Astrocyte (in vitro differentiated cells and primary cell): ENCODE measurements around the gene ZNF132. TPM values are rescaled to one million over a fixed set of nuclear protein-coding genes. Genes with fewer than 3 reads are reported as not detected.

Experiments used
- DNase-seq: peaks from one replicate; pipeline ENCODE4 v3.0.0-alpha.2; 2010; ENCODE audit warnings: low read depth
- FAIRE-seq: peaks from 2 replicates; lab custom pipeline; 2011; peaks lifted over from hg19 to GRCh38; lab: Jason Lieb, UNC
- H2AFZ ChIP-seq: 2 replicates; pipeline ENCODE4 v1.6.0; 2012; ENCODE audit warnings: low read depth, low read length, inconsistent platforms
- H3K27ac ChIP-seq: 2 replicates; pipeline ENCODE4 v1.5.1; 2011; ENCODE audit warnings: low read depth, low read length, inconsistent platforms
- H3K27me3 ChIP-seq: 2 replicates; pipeline ENCODE4 v1.6.0; 2011; ENCODE audit warnings: low read length, inconsistent platforms; ENCODE audit not compliant: insufficient read depth
- H3K36me3 ChIP-seq: 2 replicates; pipeline ENCODE4 v1.5.1; 2011; ENCODE audit warnings: low read length, inconsistent platforms; ENCODE audit not compliant: insufficient read depth
- H3K4me1 ChIP-seq: 2 replicates; pipeline ENCODE4 v1.5.1; 2011; ENCODE audit warnings: low read length, inconsistent platforms; ENCODE audit not compliant: insufficient read depth
- H3K4me2 ChIP-seq: 2 replicates; pipeline ENCODE4 v1.6.0; 2012; ENCODE audit warnings: low read length, inconsistent platforms
- H3K4me3 ChIP-seq: 2 replicates; pipeline ENCODE4 v1.5.1; 2011; ENCODE audit warnings: low read depth, mild to moderate bottlenecking, low read length, inconsistent platforms; ENCODE audit not compliant: insufficient read depth
- H3K79me2 ChIP-seq: 2 replicates; pipeline ENCODE4 v1.6.0; 2012; ENCODE audit warnings: mild to moderate bottlenecking, low read length, inconsistent platforms; ENCODE audit not compliant: insufficient read depth
- H3K9ac ChIP-seq: 2 replicates; pipeline ENCODE4 v1.6.0; 2012; ENCODE audit warnings: mild to moderate bottlenecking, low read length, inconsistent platforms
- H3K9me3 ChIP-seq: 2 replicates; pipeline ENCODE4 v1.5.1; 2012; ENCODE audit warnings: low read depth, mild to moderate bottlenecking, low read length, inconsistent platforms; ENCODE audit not compliant: insufficient read depth
- H4K20me1 ChIP-seq: 2 replicates; pipeline ENCODE4 v1.6.0; 2012; ENCODE audit warnings: low read length, inconsistent platforms; ENCODE audit not compliant: insufficient read depth
- H3K27ac Mint-ChIP-seq: one replicate; pipeline ENCODE4 v1.8.0; 2021; ENCODE audit warnings: mild to moderate bottlenecking, mixed read lengths; ENCODE audit not compliant: unreplicated experiment
- H3K27me3 Mint-ChIP-seq: one replicate; pipeline ENCODE4 v1.8.0; 2021; ENCODE audit warnings: low read depth, mixed read lengths; ENCODE audit not compliant: unreplicated experiment
- H3K36me3 Mint-ChIP-seq: one replicate; pipeline ENCODE4 v1.8.0; 2021; ENCODE audit warnings: low read depth, mixed read lengths; ENCODE audit not compliant: unreplicated experiment
- H3K4me1 Mint-ChIP-seq: one replicate; pipeline ENCODE4 v1.8.0; 2021; ENCODE audit warnings: low read depth, mixed read lengths; ENCODE audit not compliant: unreplicated experiment
- H3K4me3 Mint-ChIP-seq: one replicate; pipeline ENCODE4 v1.8.0; 2021; ENCODE audit warnings: mild to moderate bottlenecking, moderate library complexity, mixed read lengths; ENCODE audit not compliant: unreplicated experiment
- H3K9me3 Mint-ChIP-seq: one replicate; pipeline ENCODE4 v1.8.0; 2021; ENCODE audit warnings: mild to moderate bottlenecking, mixed read lengths; ENCODE audit not compliant: unreplicated experiment
- EZH2 ChIP-seq: IDR thresholded peaks from 2 replicates; pipeline ENCODE4 v1.6.1; 2012; ENCODE audit warnings: mild to moderate bottlenecking, low read length, inconsistent platforms; ENCODE audit not compliant: insufficient read depth
- total RNA-seq: library from RNA; stranded (reverse); gene quantifications from 2 replicates; pipeline ENCODE4 v1.2.1, GENCODE V29; 2021
- TF ChIP-seq, protein P1 (sequence below): IDR thresholded peaks from 2 replicates; pipeline ENCODE4 v1.5.1; 2011; ENCODE audit warnings: low read depth, mild to moderate bottlenecking, inconsistent platforms, low read length, moderate library complexity; ENCODE audit not compliant: insufficient read depth

ZNF132 gene
- total RNA-seq, 1 donor from 2014 or later, result 1.9 TPM

DNA sequence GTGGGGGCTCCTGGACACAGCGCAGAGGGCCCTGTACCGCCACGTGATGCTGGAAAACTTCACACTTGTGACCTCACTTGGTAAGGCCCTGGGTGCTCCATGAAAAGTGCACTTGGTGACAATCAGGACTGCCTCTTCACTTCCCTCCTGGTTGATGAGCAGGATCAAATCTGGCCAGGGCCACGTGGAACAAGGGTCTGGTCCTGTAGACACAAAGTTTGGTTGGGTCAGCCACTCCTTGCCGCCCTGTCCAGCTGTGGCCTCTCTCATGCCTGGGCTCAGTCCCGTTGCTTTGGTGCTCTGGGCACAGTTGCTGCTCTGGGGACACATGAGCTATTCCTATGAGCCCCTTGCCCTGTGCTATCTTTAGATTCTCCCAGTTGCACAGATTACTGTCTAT is 13.8 kb upstream of the ZNF132 start:
- Mint-ChIP-seq H3K27me3 (peaks cover 4% of the 10 kb centered on the region), H3K9me3 (peaks cover 5% of the 10 kb centered on the region), H3K27ac (no peak overlapping the region), H3K36me3 (peaks cover 20% of the 10 kb centered on the region), H3K4me3 (no peak overlapping the region), H3K4me1 (peaks cover 2% of the 10 kb centered on the region)
- TF ChIP-seq EZH2, result no peak
- TF ChIP-seq, protein P1, sequence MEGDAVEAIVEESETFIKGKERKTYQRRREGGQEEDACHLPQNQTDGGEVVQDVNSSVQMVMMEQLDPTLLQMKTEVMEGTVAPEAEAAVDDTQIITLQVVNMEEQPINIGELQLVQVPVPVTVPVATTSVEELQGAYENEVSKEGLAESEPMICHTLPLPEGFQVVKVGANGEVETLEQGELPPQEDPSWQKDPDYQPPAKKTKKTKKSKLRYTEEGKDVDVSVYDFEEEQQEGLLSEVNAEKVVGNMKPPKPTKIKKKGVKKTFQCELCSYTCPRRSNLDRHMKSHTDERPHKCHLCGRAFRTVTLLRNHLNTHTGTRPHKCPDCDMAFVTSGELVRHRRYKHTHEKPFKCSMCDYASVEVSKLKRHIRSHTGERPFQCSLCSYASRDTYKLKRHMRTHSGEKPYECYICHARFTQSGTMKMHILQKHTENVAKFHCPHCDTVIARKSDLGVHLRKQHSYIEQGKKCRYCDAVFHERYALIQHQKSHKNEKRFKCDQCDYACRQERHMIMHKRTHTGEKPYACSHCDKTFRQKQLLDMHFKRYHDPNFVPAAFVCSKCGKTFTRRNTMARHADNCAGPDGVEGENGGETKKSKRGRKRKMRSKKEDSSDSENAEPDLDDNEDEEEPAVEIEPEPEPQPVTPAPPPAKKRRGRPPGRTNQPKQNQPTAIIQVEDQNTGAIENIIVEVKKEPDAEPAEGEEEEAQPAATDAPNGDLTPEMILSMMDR, result no peak
- FAIRE-seq (no peak), DNase-seq (no peak)
- peaks cover 3% of the 10 kb centered on the region for H3K36me3 ChIP-seq
- peaks cover 6% of the 10 kb centered on the region for H3K4me1 ChIP-seq
- H3K27ac ChIP-seq, result no peak overlapping the region
- no peak overlapping the region for H3K9ac ChIP-seq
- peaks cover 5% of the 10 kb centered on the region for H3K9me3 ChIP-seq
- no peak overlapping the region for H3K4me2 ChIP-seq
- no peaks in the 10 kb centered on the region for H3K27me3 ChIP-seq
- no peak overlapping the region for H3K4me3 ChIP-seq
- no peaks in the 10 kb centered on the region for H3K79me2 ChIP-seq
- no peaks in the 10 kb centered on the region for H4K20me1 ChIP-seq
- H2AFZ ChIP-seq, result no peak overlapping the region

DNA sequence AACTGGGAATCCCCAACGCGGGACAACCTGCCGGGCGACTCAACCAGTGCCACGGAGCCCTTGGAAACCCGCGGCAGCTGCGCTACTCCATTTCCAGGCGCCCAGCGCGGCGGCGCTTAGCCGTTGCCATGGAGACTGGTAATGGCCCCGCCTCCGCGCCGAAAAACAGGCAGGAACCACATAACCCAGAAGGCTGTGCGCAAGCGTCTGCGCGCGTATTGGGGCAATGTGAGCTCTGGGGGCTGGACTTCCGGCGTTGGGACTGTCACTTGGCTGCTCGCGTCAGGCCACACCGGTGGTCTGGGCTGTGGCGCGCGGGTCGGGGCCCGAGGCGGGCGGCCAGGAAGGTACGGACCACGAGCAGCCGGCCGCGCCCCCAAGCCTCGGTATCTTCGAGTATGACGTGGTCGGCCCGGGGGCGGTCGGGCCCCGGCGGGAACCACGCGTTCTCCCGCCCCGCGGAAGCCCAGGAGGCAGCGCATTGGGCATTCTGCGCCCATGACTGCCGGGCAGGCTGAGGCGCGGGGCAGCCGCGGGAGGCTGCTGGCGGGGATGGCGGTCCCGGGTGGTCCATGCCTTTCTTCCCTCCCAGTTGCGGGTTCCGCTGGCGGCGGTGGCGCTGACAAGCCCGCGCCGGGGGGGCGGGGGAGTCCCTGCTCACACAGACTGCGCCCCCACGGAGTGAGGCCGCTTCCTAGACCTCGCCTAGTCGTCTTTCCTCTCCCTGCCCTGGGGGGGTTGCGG is 11.6 kb upstream of the ZNF132 start, which contains the start of gene ZNF324B:
Gene ZNF324B (plus strand): TSS at position 265 of the 744 bp plus-strand sequence. CDS start 2,080 bp downstream, outside the sequence.
- Histone ChIP-seq H3K27me3 (no peaks in the 10 kb centered on the region), H3K4me3 (peak within 1 kb of the TSS; percentile 74), H3K36me3 (peaks cover 1% of the 10 kb centered on the region), H3K79me2 (no peaks in the 10 kb centered on the region), H3K9ac (peak within 1 kb of the TSS; percentile 78), H4K20me1 (no peaks in the 10 kb centered on the region), H2AFZ (peak within 1 kb of the TSS; percentile 92), H3K4me1 (peaks cover 6% of the 10 kb centered on the region), H3K9me3 (peaks cover 5% of the 10 kb centered on the region), H3K4me2 (peak within 1 kb of the TSS; percentile 93), H3K27ac (no peak within 1 kb of the TSS)
- H3K4me1 Mint-ChIP-seq, result peaks cover 2% of the 10 kb centered on the region
- H3K9me3 Mint-ChIP-seq, result peaks cover 12% of the 10 kb centered on the region
- TF ChIP-seq EZH2, result no peak
- TF ChIP-seq, protein P1, result no peak
- DNase-seq (peak; percentile 88), FAIRE-seq (no peak)
- peak within 1 kb of the TSS; percentile 84 for H3K4me3 Mint-ChIP-seq
- H3K27ac Mint-ChIP-seq, result peak within 1 kb of the TSS; percentile 29
- H3K36me3 Mint-ChIP-seq, result peaks cover 5% of the 10 kb centered on the region
- H3K27me3 Mint-ChIP-seq, result peaks cover 14% of the 10 kb centered on the region
